Measurements from ENCODE around the gene CDON. TPM values are rescaled to one million over a fixed set of nuclear protein-coding genes. Genes with fewer than 3 reads are reported as not detected.

CDON gene
- total and polyA plus RNA-seq, 2 donors (not counting 1 experiment from before 2014, with no cell fraction given): 10.7 TPM

DNA sequence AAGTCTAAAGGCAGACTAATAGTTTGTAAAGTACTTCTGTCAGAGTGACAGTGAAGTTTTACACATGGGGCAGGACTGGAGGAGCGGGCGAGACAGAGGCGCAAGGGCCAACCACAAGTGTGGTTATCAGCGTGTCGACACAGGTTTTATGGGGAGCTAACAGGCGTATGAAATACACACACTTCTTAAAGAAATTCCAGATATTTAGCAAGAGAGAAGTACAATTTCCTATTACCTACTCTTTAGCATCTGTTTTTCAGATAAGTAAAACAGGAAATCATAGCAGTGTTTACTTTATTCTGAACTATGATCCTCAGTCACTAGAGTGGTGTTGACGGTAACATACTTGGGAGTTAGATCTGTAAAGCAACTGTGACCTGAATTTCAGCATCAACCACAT lies 94.3 kb downstream of the CDON start:
- H3K36me3 ChIP-seq (ENCODE audit: control insufficient read depth, insufficient read depth, low read length): no peaks in the 10 kb centered on the region
- no peaks in the 10 kb centered on the region for H3K79me2 ChIP-seq (ENCODE audit: control insufficient read depth, insufficient read depth, low read length)
- no peaks in the 10 kb centered on the region for H3K4me1 ChIP-seq (ENCODE audit: control insufficient read depth, extremely low read depth, insufficient read depth, low read length)
- H3K27me3 ChIP-seq (ENCODE audit: control insufficient read depth, insufficient read depth, low read length): no peaks in the 10 kb centered on the region
- TF ChIP-seq EZH2 (IDR thresholded peaks at IDR 0.05; ENCODE audit: low read length, missing control alignments) (no peak), CTCF (conservative IDR thresholded peaks at IDR 0.05 in 1 of 2, IDR thresholded peaks at IDR 0.05 in 1 of 2; ENCODE audit: low read depth in 1 of 2, low read length in 2 of 2) (no peak)
- H2AFZ ChIP-seq (ENCODE audit: low read length): no peak overlapping the region
- no peak overlapping the region for H3K9ac ChIP-seq (ENCODE audit: insufficient read depth, low read length)
- no peak overlapping the region for H3K4me3 ChIP-seq (replicated peaks in 1 of 4; ENCODE audit: control extremely low read depth in 1 of 4, insufficient read depth in 1 of 4, low read depth in 3 of 4, low read length in 4 of 4)
- H3K9me3 ChIP-seq (ENCODE audit: control insufficient read depth, insufficient read depth, low read depth, low read length): no peaks in the 10 kb centered on the region
- peak in 1 of 2 donors; percentile 26 for DNase-seq (ENCODE audit: low read depth in 2 of 2)
- no peak overlapping the region for H3K27ac ChIP-seq (ENCODE audit: insufficient read depth, low read length)
- no peak overlapping the region for H3K4me2 ChIP-seq (ENCODE audit: extremely low read depth, insufficient read depth, low read length)
- no peaks in the 10 kb centered on the region for H4K20me1 ChIP-seq (ENCODE audit: control insufficient read depth, extremely low read depth, insufficient read depth, low read length)

- Histone ChIP-seq H3K79me2 (ENCODE audit: control insufficient read depth, insufficient read depth, low read length) (no peaks in the 10 kb centered on the region), H3K4me3 (replicated peaks in 1 of 4; ENCODE audit: control extremely low read depth in 1 of 4, insufficient read depth in 1 of 4, low read depth in 3 of 4, low read length in 4 of 4) (no peak overlapping the region), H4K20me1 (ENCODE audit: control insufficient read depth, extremely low read depth, insufficient read depth, low read length) (no peaks in the 10 kb centered on the region), H3K36me3 (ENCODE audit: control insufficient read depth, insufficient read depth, low read length) (no peaks in the 10 kb centered on the region), H3K9ac (ENCODE audit: insufficient read depth, low read length) (no peak overlapping the region), H3K27ac (ENCODE audit: insufficient read depth, low read length) (no peak overlapping the region), H3K27me3 (ENCODE audit: control insufficient read depth, insufficient read depth, low read length) (no peaks in the 10 kb centered on the region), H3K9me3 (ENCODE audit: control insufficient read depth, insufficient read depth, low read depth, low read length) (no peaks in the 10 kb centered on the region), H3K4me1 (ENCODE audit: control insufficient read depth, extremely low read depth, insufficient read depth, low read length) (no peaks in the 10 kb centered on the region), H3K4me2 (ENCODE audit: extremely low read depth, insufficient read depth, low read length) (no peak overlapping the region), H2AFZ (ENCODE audit: low read length) (no peak overlapping the region)
- no peak for TF ChIP-seq CTCF (conservative IDR thresholded peaks at IDR 0.05 in 1 of 2, IDR thresholded peaks at IDR 0.05 in 1 of 2; ENCODE audit: low read depth in 1 of 2, low read length in 2 of 2)
- no peak for TF ChIP-seq EZH2 (IDR thresholded peaks at IDR 0.05; ENCODE audit: low read length, missing control alignments)
- DNase-seq (ENCODE audit: low read depth in 2 of 2): no peak
Observed at GRCh38 chr11:125967515-125967914, 95.2 kb downstream of the CDON start.

- TF ChIP-seq CTCF (conservative IDR thresholded peaks at IDR 0.05 in 1 of 2, IDR thresholded peaks at IDR 0.05 in 1 of 2; ENCODE audit: low read depth in 1 of 2, low read length in 2 of 2): no peak
- no peak for TF ChIP-seq EZH2 (IDR thresholded peaks at IDR 0.05; ENCODE audit: low read length, missing control alignments)
- no peaks in the 10 kb centered on the region for H3K36me3 ChIP-seq (ENCODE audit: control insufficient read depth, insufficient read depth, low read length)
- no peak overlapping the region for H3K4me2 ChIP-seq (ENCODE audit: extremely low read depth, insufficient read depth, low read length)
- H3K27me3 ChIP-seq (ENCODE audit: control insufficient read depth, insufficient read depth, low read length): no peaks in the 10 kb centered on the region
- no peak overlapping the region for H3K27ac ChIP-seq (ENCODE audit: insufficient read depth, low read length)
- no peaks in the 10 kb centered on the region for H3K79me2 ChIP-seq (ENCODE audit: control insufficient read depth, insufficient read depth, low read length)
- no peak overlapping the region for H3K9ac ChIP-seq (ENCODE audit: insufficient read depth, low read length)
- no peaks in the 10 kb centered on the region for H3K4me1 ChIP-seq (ENCODE audit: control insufficient read depth, extremely low read depth, insufficient read depth, low read length)
- H4K20me1 ChIP-seq (ENCODE audit: control insufficient read depth, extremely low read depth, insufficient read depth, low read length): no peaks in the 10 kb centered on the region
- no peak overlapping the region for H3K4me3 ChIP-seq (replicated peaks in 1 of 4; ENCODE audit: control extremely low read depth in 1 of 4, insufficient read depth in 1 of 4, low read depth in 3 of 4, low read length in 4 of 4)
- H2AFZ ChIP-seq (ENCODE audit: low read length): no peak overlapping the region
- DNase-seq (ENCODE audit: low read depth in 2 of 2): no peak
- H3K9me3 ChIP-seq (ENCODE audit: control insufficient read depth, insufficient read depth, low read depth, low read length): no peaks in the 10 kb centered on the region
Observed at GRCh38 chr11:125960771-125961170, 101.9 kb downstream of the CDON start.
